Esophagus muscularis mucosa (tissue), 4 donors: ENCODE measurements around the gene MIAT. TPM values are rescaled to one million over a fixed set of nuclear protein-coding genes. Genes with fewer than 3 reads are reported as not detected.

ENCODE experiments used
- DNase-seq: peaks from one replicate; pipeline ENCODE4 v3.0.0-alpha.2; 2017; ENCODE audit errors: extremely low spot score
- H3K27ac ChIP-seq, 4 donors: fragments of 200-600 bp; sonication (generic); replicated peaks in 1 of 4; 1 replicate in 3 of 4; 2 replicates in 1 of 4; pipeline ENCODE4 v1.5.1; 2016 to 2019; ENCODE audit warnings: mild to moderate bottlenecking in 1 of 4
- H3K27me3 ChIP-seq, 4 donors: fragments of 200-600 bp; sonication (generic); one replicate each; pipeline versions ENCODE4 v1.5.1 to v1.6.0; 2016 to 2019
- H3K36me3 ChIP-seq, 4 donors: fragments of 200-600 bp; sonication (generic); one replicate each; pipeline ENCODE4 v1.5.1; 2016 to 2019
- H3K4me1 ChIP-seq, 4 donors: fragments of 200-600 bp; sonication (generic); one replicate each; pipeline ENCODE4 v1.5.1; 2016 to 2019
- H3K4me3 ChIP-seq, 4 donors: fragments of 200-600 bp; sonication (generic); 1 replicate in 2 of 4; 2 replicates in 2 of 4; pipeline ENCODE4 v1.5.1; 2016 to 2019; ENCODE audit warnings: mild to moderate bottlenecking in 4 of 4, moderate library complexity in 1 of 4
- H3K9me3 ChIP-seq, 4 donors: fragments of 200-600 bp; sonication (generic); 1 replicate in 3 of 4; 2 replicates in 1 of 4; pipeline ENCODE4 v1.5.1; 2016 to 2019
- CTCF ChIP-seq, 3 experiments: fragments of 200-600 bp in 2 of 3; fragments of 450-650 bp in 1 of 3; sonication (generic) in 2 of 3; IDR thresholded peaks; one replicate each; pipeline ENCODE4 v1.5.1; 2017 to 2019; ENCODE audit warnings: antibody characterized with exemption in 3 of 3, mild to moderate bottlenecking in 2 of 3, moderate library complexity in 1 of 3
- EP300 ChIP-seq: sonication (generic); formaldehyde crosslinking; IDR thresholded peaks from one replicate; pipeline ENCODE4 v1.6.1; 2017; ENCODE audit warnings: antibody characterized with exemption
- POLR2A ChIP-seq: fragments of 450-650 bp; IDR thresholded peaks from one replicate; pipeline ENCODE4 v1.6.1; 2017; ENCODE audit warnings: antibody characterized with exemption, moderate library complexity, mild to moderate bottlenecking, low read depth
- POLR2AphosphoS5 ChIP-seq, 2 donors: sonication (generic); formaldehyde crosslinking; IDR thresholded peaks; one replicate each; pipeline ENCODE4 v1.6.1; 2017; ENCODE audit warnings: antibody characterized with exemption in 2 of 2
- WGBS: methylation state at CpG from one replicate; pipeline ENCODE4 v1.1.5; 2018; 5-methylcytosine and 5-hydroxymethylcytosine counted together
- intact Hi-C: fragments of 100-400 bp; cut with DNase I; formaldehyde crosslinking; loops from one replicate; pipeline ENCODE4 v1.15.1; 2023
- small RNA-seq, 3 donors: library from RNA; depleted of rRNA; stranded (forward); fragments of <200 nt; gene quantifications; one replicate each; pipeline ENCODE3, GENCODE V24; 2016
- total RNA-seq, 4 donors: library from RNA; depleted of rRNA; stranded (reverse); fragments of >200 nt; gene quantifications; one replicate each; pipeline versions ENCODE4 v1.1.0 to v1.2.1, GENCODE V29; 2016

The MIAT gene
- total RNA-seq, 4 donors from 2014 or later, result 0.19 to 1.2 (median 0.38) TPM

- Histone ChIP-seq H3K27ac (no peak overlapping the region), H3K4me3 (no peak overlapping the region), H3K4me1 (no peaks in the 10 kb centered on the region), H3K9me3 (no peaks in the 10 kb centered on the region), H3K36me3 (peaks cover 6 to 46% (median 30%) of the 10 kb centered on the region in 4 donors), H3K27me3 (no peaks in the 10 kb centered on the region)
- 69% methylated on average over 4 of the region's 4 CpGs for WGBS
- intact Hi-C loops, result no loop called here
- TF ChIP-seq POLR2AphosphoS5 (IDR thresholded peaks at IDR 0.05) (no peak), EP300 (no peak), CTCF (IDR thresholded peaks at IDR 0.05) (no peak), POLR2A (no peak)
- DNase-seq, result no peak
These were observed 61.5 kb downstream of the MIAT start for GRCh38 chr22:26718905-26719304.

DNA sequence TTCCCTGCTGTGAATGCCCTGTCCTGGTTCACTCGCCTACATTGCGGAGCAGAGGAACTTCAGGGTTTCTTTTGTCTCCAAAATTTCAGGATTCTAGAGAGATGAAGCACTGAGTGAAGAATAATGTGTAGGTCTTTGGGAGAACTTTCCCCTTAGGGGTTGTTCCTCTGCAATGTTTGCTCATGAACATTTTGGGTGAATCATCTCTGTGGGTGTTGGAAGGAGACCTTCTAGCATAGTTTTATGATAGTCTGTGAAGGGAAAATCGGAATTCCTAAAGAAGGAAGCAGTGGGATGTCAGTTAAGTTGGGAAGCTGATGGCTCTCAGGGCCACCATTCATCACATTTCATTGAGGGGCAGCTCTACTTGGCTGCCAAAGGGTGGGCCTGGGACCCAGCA lies 64.8 kb downstream of the MIAT start:
- WGBS, result 93% methylated on average over 3 of the region's 3 CpGs
- intact Hi-C loops, result no loop called here
- Histone ChIP-seq H3K4me3 (no peak overlapping the region), H3K27ac (no peak overlapping the region), H3K9me3 (no peaks in the 10 kb centered on the region), H3K36me3 (peaks cover 12 to 61% (median 32%) of the 10 kb centered on the region in 4 donors), H3K27me3 (no peaks in the 10 kb centered on the region), H3K4me1 (no peaks in the 10 kb centered on the region)
- DNase-seq, result no peak
- TF ChIP-seq POLR2AphosphoS5 (IDR thresholded peaks at IDR 0.05) (no peak), EP300 (no peak), CTCF (IDR thresholded peaks at IDR 0.05) (no peak), POLR2A (no peak)

DNA sequence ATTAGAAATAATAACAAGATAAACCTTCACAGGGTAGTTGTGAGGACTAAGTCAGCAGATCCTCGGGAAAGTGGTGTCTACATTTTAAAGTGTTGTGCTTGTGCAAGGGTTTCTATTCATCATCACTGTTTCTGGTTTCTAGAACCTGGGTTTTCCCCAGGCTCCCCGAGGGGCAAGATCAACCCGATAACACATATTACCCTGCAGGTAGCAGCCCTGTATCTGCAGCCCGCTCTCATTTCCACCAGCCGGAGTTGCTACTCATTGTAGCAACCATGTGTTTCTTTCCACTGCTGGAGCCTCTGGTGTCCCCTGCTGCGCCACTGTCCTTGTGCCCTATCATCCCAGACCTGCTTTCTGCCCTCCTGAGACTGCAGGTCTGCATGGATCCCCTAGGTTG lies 67.0 kb downstream of the MIAT start:
- peaks cover 12 to 60% (median 21%) of the 10 kb centered on the region in 4 donors for H3K36me3 ChIP-seq

DNA sequence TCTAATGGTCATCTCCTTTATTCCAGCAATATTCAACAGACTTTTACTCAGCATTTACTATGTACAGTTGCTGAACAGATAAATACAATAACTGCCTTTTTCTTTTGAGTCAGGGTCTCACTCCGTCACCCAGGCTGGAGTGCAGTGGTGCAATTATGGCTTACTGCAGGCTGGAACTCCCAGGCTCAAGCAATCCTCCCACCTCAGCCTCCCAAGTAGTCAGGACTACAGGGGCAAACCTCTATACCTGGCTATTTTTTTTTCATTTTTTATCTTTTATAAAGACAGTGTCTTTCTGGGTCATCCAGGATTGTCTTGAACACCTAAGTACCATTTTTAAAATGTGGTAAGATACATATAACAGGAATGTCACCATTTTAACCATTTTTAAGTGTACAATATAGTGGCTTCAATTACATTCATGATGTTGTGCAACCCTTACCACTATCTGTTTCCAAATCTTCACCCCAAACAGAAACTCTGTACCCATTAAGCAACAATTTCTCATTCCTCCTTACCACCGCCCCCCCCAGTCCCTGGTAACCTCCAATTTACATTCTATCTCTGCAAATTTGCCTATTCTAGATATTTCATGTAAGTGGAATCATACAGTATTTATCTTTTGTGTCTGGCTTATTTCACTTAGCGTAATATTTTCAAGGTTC lies 67.8 kb downstream of the MIAT start:
- WGBS, result 87% methylated on average over 3 of the region's 3 CpGs
- TF ChIP-seq EP300 (no peak), POLR2AphosphoS5 (IDR thresholded peaks at IDR 0.05) (no peak), POLR2A (no peak), CTCF (IDR thresholded peaks at IDR 0.05) (no peak)
- Histone ChIP-seq H3K27ac (no peak overlapping the region), H3K4me1 (no peaks in the 10 kb centered on the region), H3K9me3 (no peaks in the 10 kb centered on the region), H3K27me3 (no peaks in the 10 kb centered on the region), H3K36me3 (peaks cover 12 to 53% (median 19%) of the 10 kb centered on the region in 4 donors), H3K4me3 (no peak overlapping the region)
- DNase-seq, result no peak
- intact Hi-C loops, result no loop called here

More for the DNA sequence above, 67.0 kb downstream of the MIAT start:
- Histone ChIP-seq H3K27me3 (no peaks in the 10 kb centered on the region), H3K4me3 (no peak overlapping the region), H3K27ac (no peak overlapping the region), H3K4me1 (no peaks in the 10 kb centered on the region), H3K9me3 (no peaks in the 10 kb centered on the region)
- no peak for TF ChIP-seq CTCF (IDR thresholded peaks at IDR 0.05)
- no peak for TF ChIP-seq POLR2AphosphoS5 (IDR thresholded peaks at IDR 0.05)
- TF ChIP-seq EP300, result no peak
- no peak for TF ChIP-seq POLR2A
- no peak for DNase-seq
- intact Hi-C loops, result no loop called here
- 93% methylated on average over 6 of the region's 6 CpGs for WGBS

Small RNA genes lying within 50 kb of the gene (small RNA-seq; reads per million reads assigned to genes)
- gene RF01874, result 0 reads per million in 3 donors

Other genes with a start within 250 kb of the MIAT start
- 1 to 10 TPM in 2 of 4 donors, under 1 TPM in 2; 0.42 to 1.1 (median 0.88) TPM for gene ASPHD2, start 228.3 kb upstream of the MIAT start, total RNA-seq
- 10 to 100 TPM; 15.4 to 17.9 (median 17.5) TPM for gene HPS4, start 173.8 kb upstream of the MIAT start, total RNA-seq
- 10 to 100 TPM; 12.7 to 20.5 (median 15.2) TPM for gene SRRD, start 173.7 kb upstream of the MIAT start, total RNA-seq
- gene TFIP11, start 145.1 kb upstream of the MIAT start, total RNA-seq, result 10 to 100 TPM; 17.9 to 23.5 (median 20.4) TPM
- gene TPST2, start 67.5 kb upstream of the MIAT start, total RNA-seq, result 10 to 100 TPM; 22.0 to 30.9 (median 28.7) TPM
- under 1 TPM in 3 of 4 donors, not detected in 1; 0.33 to 0.86 (median 0.83) TPM for gene CRYBB1, start 39.6 kb upstream of the MIAT start, total RNA-seq
- not detected for gene CRYBA4, start 35.6 kb upstream of the MIAT start, total RNA-seq